ENCODE measurements around the gene SEMA4B.

The SEMA4B gene

GRCh38 chr15:90171623-90172022, 29.5 kb upstream of the SEMA4B start:
- no peak overlapping the region for H3K27ac ChIP-seq
- TF ChIP-seq, protein P1, sequence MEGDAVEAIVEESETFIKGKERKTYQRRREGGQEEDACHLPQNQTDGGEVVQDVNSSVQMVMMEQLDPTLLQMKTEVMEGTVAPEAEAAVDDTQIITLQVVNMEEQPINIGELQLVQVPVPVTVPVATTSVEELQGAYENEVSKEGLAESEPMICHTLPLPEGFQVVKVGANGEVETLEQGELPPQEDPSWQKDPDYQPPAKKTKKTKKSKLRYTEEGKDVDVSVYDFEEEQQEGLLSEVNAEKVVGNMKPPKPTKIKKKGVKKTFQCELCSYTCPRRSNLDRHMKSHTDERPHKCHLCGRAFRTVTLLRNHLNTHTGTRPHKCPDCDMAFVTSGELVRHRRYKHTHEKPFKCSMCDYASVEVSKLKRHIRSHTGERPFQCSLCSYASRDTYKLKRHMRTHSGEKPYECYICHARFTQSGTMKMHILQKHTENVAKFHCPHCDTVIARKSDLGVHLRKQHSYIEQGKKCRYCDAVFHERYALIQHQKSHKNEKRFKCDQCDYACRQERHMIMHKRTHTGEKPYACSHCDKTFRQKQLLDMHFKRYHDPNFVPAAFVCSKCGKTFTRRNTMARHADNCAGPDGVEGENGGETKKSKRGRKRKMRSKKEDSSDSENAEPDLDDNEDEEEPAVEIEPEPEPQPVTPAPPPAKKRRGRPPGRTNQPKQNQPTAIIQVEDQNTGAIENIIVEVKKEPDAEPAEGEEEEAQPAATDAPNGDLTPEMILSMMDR (conservative IDR thresholded peaks at IDR 0.05): no peak

GRCh38 chr15:90173372-90173771, 27.8 kb upstream of the SEMA4B start:
- peak overlapping the region; percentile 84; the same call in 1 of the 2 replicates for H3K27ac ChIP-seq
- TF ChIP-seq, protein P1 (conservative IDR thresholded peaks at IDR 0.05): no peak

DNA sequence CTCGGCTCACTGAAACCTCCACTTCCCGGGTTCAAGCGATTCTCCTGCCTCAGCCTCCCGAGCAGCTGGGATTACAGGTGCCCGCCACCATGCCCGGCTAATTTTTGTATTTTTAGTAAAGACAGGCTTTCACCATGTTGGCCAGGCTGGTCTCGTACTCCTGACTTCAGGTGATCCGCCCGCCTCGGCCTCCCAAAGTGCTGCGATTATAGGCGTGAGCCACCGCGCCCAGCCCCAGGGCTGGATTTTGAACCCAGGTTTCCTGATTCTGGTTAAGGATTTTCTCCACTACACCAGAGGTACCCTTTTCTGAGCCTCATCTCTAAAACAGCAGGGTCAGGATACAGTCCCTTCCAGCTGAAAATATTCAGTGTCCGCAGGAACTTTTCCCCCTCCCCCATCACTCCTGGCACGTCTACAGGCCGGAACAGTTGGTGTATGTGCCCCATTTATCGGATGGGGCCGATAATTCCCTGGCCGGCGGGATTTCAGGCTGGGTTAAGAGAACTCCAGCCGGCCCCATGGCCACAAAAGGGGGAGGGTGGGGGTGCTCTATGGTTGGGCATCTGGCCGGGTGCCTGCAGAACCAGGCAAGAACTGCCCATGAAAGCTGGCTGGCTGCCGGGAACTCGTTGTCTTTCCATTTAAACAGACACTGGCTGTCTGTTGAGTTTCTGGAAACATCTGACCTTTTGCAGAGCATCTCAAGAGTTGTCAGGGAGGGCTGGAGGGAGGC, 26.8 kb upstream of the SEMA4B start:
- peak overlapping the region; percentile 84 for H3K27ac ChIP-seq
- TF ChIP-seq, protein P1 (conservative IDR thresholded peaks at IDR 0.05): no peak

- H3K27ac ChIP-seq: peak overlapping the region; percentile 84
- TF ChIP-seq, protein P1 (conservative IDR thresholded peaks at IDR 0.05): no peak
Observed at GRCh38 chr15:90177012-90177411, 24.1 kb upstream of the SEMA4B start.

GRCh38 chr15:90178468-90179435, 22.4 kb upstream of the SEMA4B start:
- TF ChIP-seq, protein P1 (conservative IDR thresholded peaks at IDR 0.05): no peak
- no peak overlapping the region for H3K27ac ChIP-seq

- peak overlapping the region; percentile 98 for H3K27ac ChIP-seq
- TF ChIP-seq, protein P1 (conservative IDR thresholded peaks at IDR 0.05): no peak
Observed at GRCh38 chr15:90181776-90182175, 19.4 kb upstream of the SEMA4B start.

DNA sequence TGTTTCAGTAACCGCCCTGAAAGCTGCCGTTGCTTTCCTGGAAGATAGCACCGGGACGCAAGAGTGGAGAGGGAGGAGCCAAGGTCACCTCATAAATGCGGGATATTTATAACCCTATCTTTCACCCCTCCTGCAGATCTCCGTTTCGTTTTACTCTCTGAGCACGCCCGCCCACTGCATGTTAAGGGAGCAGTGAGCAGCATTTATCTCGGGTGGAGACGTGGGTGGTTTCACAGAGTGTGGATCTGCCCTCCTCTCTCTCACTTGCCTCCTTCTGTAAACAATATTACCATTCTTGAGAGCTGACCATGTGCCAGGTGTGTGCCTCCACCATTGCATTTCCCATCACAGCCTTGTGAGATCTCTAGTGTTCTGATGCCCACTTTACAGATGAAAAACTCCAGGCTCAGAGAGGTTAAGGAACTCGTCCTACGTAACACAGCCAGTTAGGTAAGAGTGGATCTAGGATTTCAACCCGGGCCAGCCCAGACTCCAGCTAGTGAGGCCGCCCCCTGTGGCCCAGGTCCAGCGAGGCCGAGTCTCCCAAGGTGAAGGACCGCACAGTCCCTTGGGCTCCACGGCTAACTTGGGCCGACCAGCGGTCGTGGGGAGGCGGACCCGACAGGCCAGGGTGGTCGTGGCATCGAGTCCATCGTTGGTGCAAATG, 16.9 kb upstream of the SEMA4B start:
- peak overlapping the region; percentile 98 for H3K27ac ChIP-seq
- TF ChIP-seq, protein P1 (conservative IDR thresholded peaks at IDR 0.05): no peak; the same call in 1 of the 2 replicates

All from VCaP (cell line).